Natural killer cell (primary cell): ENCODE measurements around the gene RNF126. TPM values are rescaled to one million over a fixed set of nuclear protein-coding genes. Genes with fewer than 3 reads are reported as not detected.

Experiments used
- ATAC-seq, 3 donors: fragments of 150-1000 bp in 2 of 3; fragments of 200-7000 bp in 1 of 3; cut with Tn5 transposase; 1 replicate in 1 of 3; 2 replicates in 2 of 3; pipeline ENCODE4 v1.10.0; 2021; ENCODE audit warnings: mild to moderate bottlenecking in 2 of 3, moderate library complexity in 2 of 3
- DNase-seq, 2 donors: peaks; one replicate each; pipeline versions ENCODE4 v3.0.0 to v3.0.0-alpha.2; 2013 to 2021; ENCODE audit warnings: mixed read lengths in 1 of 2
- H3K27ac ChIP-seq: one replicate; pipeline ENCODE4 v1.5.1; 2013; ENCODE audit warnings: mild to moderate bottlenecking, low read length
- H3K27me3 ChIP-seq: one replicate; pipeline ENCODE4 v1.6.1; 2013; ENCODE audit warnings: low read length; ENCODE audit not compliant: control insufficient read depth, insufficient read depth
- H3K36me3 ChIP-seq: one replicate; pipeline ENCODE4 v1.6.1; 2013; ENCODE audit warnings: low read length; ENCODE audit not compliant: control insufficient read depth, insufficient read depth
- H3K4me1 ChIP-seq: one replicate; pipeline ENCODE4 v1.6.1; 2013; ENCODE audit warnings: low read length; ENCODE audit not compliant: control insufficient read depth, insufficient read depth
- H3K4me3 ChIP-seq: one replicate; pipeline ENCODE4 v1.5.1; 2013; ENCODE audit warnings: low read length
- H3K9me3 ChIP-seq: one replicate; pipeline ENCODE4 v1.6.1; 2013; ENCODE audit warnings: low read length; ENCODE audit not compliant: control insufficient read depth, insufficient read depth
- H3K27ac Mint-ChIP-seq, 2 donors: one replicate each; pipeline ENCODE4 v1.8.0; 2022; ENCODE audit warnings: mild to moderate bottlenecking in 2 of 2, mixed read lengths in 2 of 2, moderate library complexity in 1 of 2
- H3K27me3 Mint-ChIP-seq, 2 donors: one replicate each; pipeline ENCODE4 v1.8.0; 2022; ENCODE audit warnings: low read depth in 2 of 2, mixed read lengths in 2 of 2
- H3K36me3 Mint-ChIP-seq: one replicate; pipeline ENCODE4 v1.8.0; 2022; ENCODE audit warnings: mixed read lengths
- H3K4me1 Mint-ChIP-seq, 2 donors: one replicate each; pipeline ENCODE4 v1.8.0; 2022; ENCODE audit warnings: mixed read lengths in 2 of 2
- H3K4me3 Mint-ChIP-seq: one replicate; pipeline ENCODE4 v1.8.0; 2022; ENCODE audit warnings: mild to moderate bottlenecking, moderate library complexity, mixed read lengths
- H3K9me3 Mint-ChIP-seq, 2 donors: one replicate each; pipeline ENCODE4 v1.8.0; 2022; ENCODE audit warnings: mixed read lengths in 2 of 2
- WGBS: methylation state at CpG from one replicate; pipeline ENCODE4 v1.1.7; 2013; ENCODE audit warnings: missing lambda C conversion rate; ENCODE audit not compliant: insufficient coverage; 5-methylcytosine and 5-hydroxymethylcytosine counted together
- intact Hi-C: fragments of 100-400 bp; cut with micrococcal nuclease; formaldehyde crosslinking; loops from one replicate; pipeline ENCODE4 v1.14.2; 2022
- total RNA-seq, 4 donors: library from RNA; stranded (reverse); fragments of 120-200 nt in 1 of 4; gene quantifications; one replicate each; pipeline versions ENCODE4 v1.2.3 to v1.2.4, GENCODE V29; 2013 to 2022
- TF ChIP-seq, protein P1 (sequence below): fragments of 200-600 bp; IDR thresholded peaks from one replicate; pipeline ENCODE4 v1.8.0; 2022; ENCODE audit warnings: antibody characterized with exemption

The RNF126 gene
- total RNA-seq, 3 donors from 2014 or later (not counting 1 experiment from before 2014, with no cell fraction given), result 119 to 149 (median 146) TPM

- Histone ChIP-seq H3K4me1 (peaks cover 51% of the 10 kb centered on the region), H3K27me3 (peaks cover 4% of the 10 kb centered on the region), H3K9me3 (no peaks in the 10 kb centered on the region), H3K4me3 (peak overlapping the region; percentile 37), H3K27ac (peak overlapping the region; percentile 78), H3K36me3 (no peaks in the 10 kb centered on the region)
- Mint-ChIP-seq H3K9me3 (no peaks in the 10 kb centered on the region), H3K27me3 (peaks cover 3 to 7% of the 10 kb centered on the region in 2 donors), H3K4me1 (peaks cover 12 to 21% of the 10 kb centered on the region in 2 donors), H3K4me3 (peak overlapping the region; percentile 82), H3K27ac (peak overlapping the region; percentile 51 to 84), H3K36me3 (no peaks in the 10 kb centered on the region)
- TF ChIP-seq, protein P1, sequence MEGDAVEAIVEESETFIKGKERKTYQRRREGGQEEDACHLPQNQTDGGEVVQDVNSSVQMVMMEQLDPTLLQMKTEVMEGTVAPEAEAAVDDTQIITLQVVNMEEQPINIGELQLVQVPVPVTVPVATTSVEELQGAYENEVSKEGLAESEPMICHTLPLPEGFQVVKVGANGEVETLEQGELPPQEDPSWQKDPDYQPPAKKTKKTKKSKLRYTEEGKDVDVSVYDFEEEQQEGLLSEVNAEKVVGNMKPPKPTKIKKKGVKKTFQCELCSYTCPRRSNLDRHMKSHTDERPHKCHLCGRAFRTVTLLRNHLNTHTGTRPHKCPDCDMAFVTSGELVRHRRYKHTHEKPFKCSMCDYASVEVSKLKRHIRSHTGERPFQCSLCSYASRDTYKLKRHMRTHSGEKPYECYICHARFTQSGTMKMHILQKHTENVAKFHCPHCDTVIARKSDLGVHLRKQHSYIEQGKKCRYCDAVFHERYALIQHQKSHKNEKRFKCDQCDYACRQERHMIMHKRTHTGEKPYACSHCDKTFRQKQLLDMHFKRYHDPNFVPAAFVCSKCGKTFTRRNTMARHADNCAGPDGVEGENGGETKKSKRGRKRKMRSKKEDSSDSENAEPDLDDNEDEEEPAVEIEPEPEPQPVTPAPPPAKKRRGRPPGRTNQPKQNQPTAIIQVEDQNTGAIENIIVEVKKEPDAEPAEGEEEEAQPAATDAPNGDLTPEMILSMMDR, result no peak
- intact Hi-C loops, result no loop called here
- DNase-seq, result peak in 1 of 2 donors; percentile 67
- 34% methylated on average over 32 of the region's 38 CpGs for WGBS
- ATAC-seq, result peak; percentile 26 to 51 (median 38)
These were observed 52.8 kb downstream of the RNF126 start for GRCh38 chr19:610071-610800.

DNA sequence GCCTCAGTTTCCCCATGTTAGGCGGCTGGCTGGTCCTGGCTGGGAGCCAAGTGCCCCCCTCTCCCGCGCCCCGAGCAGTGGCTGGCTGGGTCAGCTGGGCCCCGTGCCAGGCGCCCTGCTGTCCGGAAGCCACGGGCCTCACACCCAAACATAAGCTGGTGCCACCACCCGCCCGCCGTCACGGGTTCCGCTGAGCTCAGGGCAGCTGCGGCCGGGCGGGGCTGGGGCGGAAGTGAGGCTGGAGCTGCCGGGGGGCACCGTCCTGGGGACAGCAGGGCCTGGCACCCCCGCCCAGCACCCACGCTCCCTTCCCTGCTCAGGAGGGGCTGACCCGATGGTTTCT lies 54.0 kb downstream of the RNF126 start:
- H3K9me3 ChIP-seq, result no peaks in the 10 kb centered on the region
- peaks cover 12 to 21% of the 10 kb centered on the region in 2 donors for H3K4me1 Mint-ChIP-seq
- peak overlapping the region; percentile 78 for H3K27ac ChIP-seq
- no peaks in the 10 kb centered on the region for H3K36me3 ChIP-seq
- H3K27ac Mint-ChIP-seq, result peak overlapping the region in 1 of 2 donors; percentile 35
- H3K36me3 Mint-ChIP-seq, result no peaks in the 10 kb centered on the region
- H3K4me1 ChIP-seq, result peaks cover 51% of the 10 kb centered on the region
- TF ChIP-seq, protein P1, result no peak
- no peaks in the 10 kb centered on the region for H3K9me3 Mint-ChIP-seq
- H3K4me3 ChIP-seq, result no peak overlapping the region
- H3K27me3 ChIP-seq, result peaks cover 4% of the 10 kb centered on the region
- 66% methylated on average over 22 of the region's 22 CpGs for WGBS
- DNase-seq (no peak), ATAC-seq (peak; percentile 15 to 49 (median 33))
- intact Hi-C loops, result no loop called here
- H3K27me3 Mint-ChIP-seq, result no peaks in the 10 kb centered on the region
- H3K4me3 Mint-ChIP-seq, result no peak overlapping the region

DNA sequence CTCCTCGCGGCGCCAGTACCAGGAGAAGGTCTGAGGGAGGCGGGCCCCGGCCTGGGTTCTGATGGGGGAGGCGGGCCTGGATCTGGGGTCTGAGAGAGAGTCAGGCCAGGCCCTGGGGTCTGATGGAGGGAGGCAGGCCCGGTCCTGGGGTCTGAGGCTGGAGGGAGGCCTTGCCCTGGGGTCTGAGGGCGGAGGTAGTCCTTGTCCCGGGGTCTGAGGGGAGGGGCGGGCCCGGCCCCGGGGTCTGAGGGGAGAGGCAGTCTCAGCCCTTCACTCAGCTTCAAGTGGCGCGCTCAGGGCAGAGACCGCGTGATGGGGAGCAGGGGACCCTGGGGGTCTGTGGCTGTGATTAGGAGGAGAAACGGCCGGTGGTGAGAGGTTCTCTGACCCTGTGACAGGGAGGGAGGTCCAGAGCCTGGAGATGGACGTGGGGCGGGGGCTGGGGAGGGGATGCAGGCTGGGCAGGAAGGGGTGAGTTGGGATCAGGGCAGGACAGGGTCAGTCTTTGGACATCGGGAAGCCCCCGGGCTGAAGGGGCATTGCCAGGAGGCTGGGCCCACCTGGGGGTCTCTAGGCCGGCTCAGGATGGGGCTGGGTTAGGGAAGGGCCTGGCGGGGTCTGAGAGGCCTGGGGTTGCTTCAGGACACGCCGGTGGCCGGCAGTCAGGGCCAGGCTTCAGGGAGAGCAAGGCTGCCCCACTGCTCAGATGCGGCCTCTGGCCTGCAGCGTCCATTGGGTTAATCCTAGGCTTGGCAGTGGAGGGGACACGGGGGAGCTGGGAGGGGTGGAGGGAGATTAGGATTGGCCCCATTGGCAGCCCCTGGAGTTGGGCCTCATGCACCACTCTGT lies 54.6 kb downstream of the RNF126 start:
- ATAC-seq, result no peak
- intact Hi-C loops, result no loop called here
- Histone ChIP-seq H3K36me3 (no peaks in the 10 kb centered on the region), H3K4me3 (peak overlapping the region; percentile 11), H3K27me3 (peaks cover 4% of the 10 kb centered on the region), H3K4me1 (peaks cover 51% of the 10 kb centered on the region), H3K9me3 (no peaks in the 10 kb centered on the region), H3K27ac (peak overlapping the region; percentile 53)
- Mint-ChIP-seq H3K9me3 (no peaks in the 10 kb centered on the region), H3K4me3 (peak overlapping the region; percentile 40), H3K27me3 (no peaks in the 10 kb centered on the region), H3K27ac (peak overlapping the region in 1 of 2 donors; percentile 35), H3K4me1 (peaks cover 12 to 21% of the 10 kb centered on the region in 2 donors), H3K36me3 (no peaks in the 10 kb centered on the region)
- DNase-seq, result no peak
- TF ChIP-seq, protein P1, result no peak
- WGBS, result 88% methylated on average over 30 of the region's 30 CpGs
